ENCODE results near the gene SUCNR1. TPM values are rescaled to one million over a fixed set of nuclear protein-coding genes. Genes with fewer than 3 reads are reported as not detected.
"Not testable (repeated sequence)": the region's sequence is repeated elsewhere in the genome, so short reads cannot be mapped to it uniquely, and the experiment has no call there.

Gene SUCNR1
- total RNA-seq, 3 donors from 2014 or later = 0.33 to 1.6 (median 1.3) TPM

DNA sequence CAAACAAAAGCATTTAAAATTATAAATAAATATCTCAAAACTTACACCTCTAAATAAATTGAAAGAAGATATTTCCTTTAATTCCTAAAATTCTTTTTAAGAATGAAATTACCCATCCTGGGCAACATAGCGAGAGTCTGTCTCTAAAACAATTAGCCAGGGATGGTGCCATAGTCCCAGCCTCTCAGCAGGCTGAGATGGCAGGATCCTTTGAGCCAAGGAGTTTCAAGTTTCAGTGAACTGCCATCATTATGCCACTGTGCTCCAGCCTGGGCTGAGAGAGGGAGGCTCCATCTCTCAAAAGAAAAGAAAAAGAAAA is 34.2 kb upstream of the SUCNR1 start:
- TF ChIP-seq, protein P1, sequence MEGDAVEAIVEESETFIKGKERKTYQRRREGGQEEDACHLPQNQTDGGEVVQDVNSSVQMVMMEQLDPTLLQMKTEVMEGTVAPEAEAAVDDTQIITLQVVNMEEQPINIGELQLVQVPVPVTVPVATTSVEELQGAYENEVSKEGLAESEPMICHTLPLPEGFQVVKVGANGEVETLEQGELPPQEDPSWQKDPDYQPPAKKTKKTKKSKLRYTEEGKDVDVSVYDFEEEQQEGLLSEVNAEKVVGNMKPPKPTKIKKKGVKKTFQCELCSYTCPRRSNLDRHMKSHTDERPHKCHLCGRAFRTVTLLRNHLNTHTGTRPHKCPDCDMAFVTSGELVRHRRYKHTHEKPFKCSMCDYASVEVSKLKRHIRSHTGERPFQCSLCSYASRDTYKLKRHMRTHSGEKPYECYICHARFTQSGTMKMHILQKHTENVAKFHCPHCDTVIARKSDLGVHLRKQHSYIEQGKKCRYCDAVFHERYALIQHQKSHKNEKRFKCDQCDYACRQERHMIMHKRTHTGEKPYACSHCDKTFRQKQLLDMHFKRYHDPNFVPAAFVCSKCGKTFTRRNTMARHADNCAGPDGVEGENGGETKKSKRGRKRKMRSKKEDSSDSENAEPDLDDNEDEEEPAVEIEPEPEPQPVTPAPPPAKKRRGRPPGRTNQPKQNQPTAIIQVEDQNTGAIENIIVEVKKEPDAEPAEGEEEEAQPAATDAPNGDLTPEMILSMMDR (IDR thresholded peaks at IDR 0.05) = no peak
- TF ChIP-seq POLR2A (IDR thresholded peaks at IDR 0.05) (no peak), POLR2AphosphoS5 (IDR thresholded peaks at IDR 0.05) (no peak)
- Histone ChIP-seq H3K36me3 (no peaks in the 10 kb centered on the region), H3K4me3 (no peak overlapping the region), H3K27ac (no peak overlapping the region), H3K9me3 (no peaks in the 10 kb centered on the region), H3K4me1 (no peaks in the 10 kb centered on the region), H3K27me3 (no peaks in the 10 kb centered on the region)
- no peak for DNase-seq (ENCODE audit: low spot score in 2 of 2)
- intact Hi-C loops (cut with DNase I; ENCODE audit: low total_unique reads) = no loop called here

DNA sequence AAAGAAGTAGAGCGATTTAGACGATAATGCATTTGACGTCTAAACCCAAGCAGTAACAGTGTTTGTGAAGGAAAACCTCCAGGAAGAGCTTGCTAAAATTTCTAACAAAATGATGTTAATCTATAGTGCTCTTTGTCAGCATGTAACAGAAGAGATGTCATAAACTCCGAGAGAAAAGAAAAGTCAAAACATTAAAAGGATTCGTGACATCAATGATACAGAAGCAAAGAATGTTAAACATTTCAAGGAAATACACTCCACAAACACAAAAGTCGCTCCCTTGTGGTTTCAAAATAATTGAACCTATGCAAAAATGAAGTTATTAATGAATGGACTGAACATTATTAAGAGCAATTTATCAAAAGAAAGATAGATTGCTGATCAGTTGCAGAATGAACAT is 31.6 kb upstream of the SUCNR1 start:
- Histone ChIP-seq H3K9me3 (no peaks in the 10 kb centered on the region), H3K4me1 (no peaks in the 10 kb centered on the region), H3K36me3 (no peaks in the 10 kb centered on the region), H3K4me3 (no peak overlapping the region), H3K27me3 (no peaks in the 10 kb centered on the region), H3K27ac (no peak overlapping the region)
- intact Hi-C loops (cut with DNase I; ENCODE audit: low total_unique reads) = no loop called here
- TF ChIP-seq POLR2AphosphoS5 (IDR thresholded peaks at IDR 0.05) (no peak), POLR2A (IDR thresholded peaks at IDR 0.05) (no peak)
- TF ChIP-seq, protein P1 (IDR thresholded peaks at IDR 0.05) = no peak
- DNase-seq (ENCODE audit: low spot score in 2 of 2) = no peak

DNA sequence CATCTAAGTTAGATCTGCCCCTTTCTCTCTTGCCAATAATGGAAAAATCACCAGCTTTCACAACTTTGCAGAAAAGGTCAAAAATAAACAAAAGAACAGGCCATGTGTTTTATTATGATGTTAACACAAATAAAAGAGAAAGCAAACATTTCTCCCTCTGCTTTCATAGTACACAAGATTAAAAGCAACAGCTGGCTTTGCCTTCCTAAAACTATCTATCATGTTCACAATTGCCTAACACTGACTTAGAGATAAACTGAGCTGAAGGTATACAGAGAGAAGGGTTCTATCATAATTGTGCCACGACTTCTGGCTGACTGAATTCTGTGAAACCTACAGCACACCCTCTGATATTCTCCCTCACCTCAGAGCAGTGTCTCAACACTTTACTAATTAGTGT is 30.2 kb upstream of the SUCNR1 start:
- no peak for TF ChIP-seq POLR2AphosphoS5 (IDR thresholded peaks at IDR 0.05)
- no peak for TF ChIP-seq POLR2A (IDR thresholded peaks at IDR 0.05)
- TF ChIP-seq, protein P1 (IDR thresholded peaks at IDR 0.05) = no peak
- Histone ChIP-seq H3K4me3 (no peak overlapping the region), H3K27me3 (no peaks in the 10 kb centered on the region), H3K36me3 (no peaks in the 10 kb centered on the region), H3K4me1 (no peaks in the 10 kb centered on the region), H3K27ac (no peak overlapping the region), H3K9me3 (no peaks in the 10 kb centered on the region)
- no peak for DNase-seq (ENCODE audit: low spot score in 2 of 2)
- intact Hi-C loops (cut with DNase I; ENCODE audit: low total_unique reads) = no loop called here

DNA sequence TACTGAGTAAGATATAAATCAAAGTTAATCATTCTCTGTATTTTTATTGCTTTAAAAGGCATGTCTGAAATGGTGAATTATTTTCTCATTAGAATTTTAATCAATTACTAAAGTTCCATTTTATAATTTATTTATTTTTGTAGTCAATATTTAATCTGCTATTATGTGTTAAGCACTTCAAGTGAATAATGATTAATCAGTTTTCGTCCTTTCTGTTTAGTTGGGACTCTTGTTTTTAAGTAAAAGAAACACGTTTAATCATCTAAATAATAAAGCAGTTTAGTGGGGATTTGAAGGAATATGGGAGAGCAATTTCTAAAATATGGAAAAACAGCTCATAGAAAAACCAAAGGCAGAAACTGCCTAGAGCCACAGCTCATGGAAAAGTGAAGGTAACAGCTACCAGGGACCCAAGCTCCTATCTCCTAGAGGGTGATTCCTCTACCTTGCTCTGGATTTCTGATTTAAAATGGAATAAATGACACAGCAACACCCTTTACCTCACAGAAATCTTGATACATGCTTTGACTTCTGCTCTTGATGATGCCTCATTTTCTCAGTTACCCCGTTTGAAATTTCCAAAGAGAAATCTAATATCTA is 28.0 kb upstream of the SUCNR1 start:
- intact Hi-C loops (cut with DNase I; ENCODE audit: low total_unique reads) = no loop called here
- Histone ChIP-seq H3K36me3 (no peaks in the 10 kb centered on the region), H3K9me3 (peaks cover 0 to 4% of the 10 kb centered on the region in 2 donors), H3K27ac (no peak overlapping the region), H3K27me3 (no peaks in the 10 kb centered on the region), H3K4me3 (no peak overlapping the region), H3K4me1 (no peaks in the 10 kb centered on the region)
- TF ChIP-seq POLR2A (IDR thresholded peaks at IDR 0.05) = no peak
- TF ChIP-seq POLR2AphosphoS5 (IDR thresholded peaks at IDR 0.05) = no peak
- TF ChIP-seq, protein P1 (IDR thresholded peaks at IDR 0.05) = no peak
- no peak for DNase-seq (ENCODE audit: low spot score in 2 of 2)

DNA sequence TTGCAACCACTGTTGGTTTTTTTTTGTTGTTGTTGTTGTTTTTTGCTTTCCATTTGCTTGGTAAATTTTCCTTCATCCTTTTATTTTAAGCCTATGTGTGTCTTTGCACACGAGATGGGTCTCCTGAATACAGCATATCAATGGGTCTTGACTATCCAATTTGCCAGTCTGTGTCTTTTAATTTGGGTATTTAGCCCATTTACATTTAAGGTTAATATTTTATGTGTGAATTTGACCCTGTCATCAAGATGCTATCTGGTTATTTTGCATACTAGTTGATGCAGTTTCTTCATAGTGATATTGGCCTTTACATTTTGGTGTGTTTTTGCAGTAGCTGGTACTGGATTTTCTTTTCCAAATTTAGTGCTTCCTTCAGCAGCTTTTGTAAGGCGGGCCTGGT is 23.4 kb upstream of the SUCNR1 start:
- H3K36me3 ChIP-seq; H3K9me3 ChIP-seq; DNase-seq (ENCODE audit: low spot score in 2 of 2); intact Hi-C loops (cut with DNase I; ENCODE audit: low total_unique reads); H3K27me3 ChIP-seq; H3K27ac ChIP-seq; H3K4me1 ChIP-seq; H3K4me3 ChIP-seq: not testable (repeated sequence)
